Measurements from ENCODE around the gene FTCD.

DNA sequence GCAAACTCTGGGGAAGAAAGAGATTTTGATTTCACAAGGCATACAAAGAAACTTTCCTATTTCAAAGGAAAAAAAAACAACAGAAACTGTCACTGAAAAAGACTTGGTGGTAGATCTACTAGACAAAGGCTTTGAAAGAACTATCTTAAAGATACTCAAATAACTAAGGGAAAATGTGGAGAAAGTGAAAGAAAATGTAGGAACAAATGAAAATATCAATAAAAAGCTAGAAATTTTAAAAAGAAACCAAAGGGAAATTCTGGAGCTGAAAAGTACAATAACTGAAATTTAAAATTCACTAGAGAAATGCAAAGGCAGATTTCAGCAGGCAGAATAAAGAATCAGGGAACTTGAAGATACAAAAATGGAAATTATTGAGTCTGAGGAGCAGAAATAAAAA lies 51.3 kb downstream of the FTCD start:
- TF ChIP-seq POLR2A (IDR thresholded peaks at IDR 0.05; ENCODE audit: low read depth, low read length): no peak
- TF ChIP-seq TAF1 (IDR thresholded peaks at IDR 0.05; ENCODE audit: low read depth, low read length): no peak
- no peak for TF ChIP-seq POLR2AphosphoS5 (IDR thresholded peaks at IDR 0.05; ENCODE audit: low read depth, low read length)
- no peak for TF ChIP-seq POU2F2 (IDR thresholded peaks at IDR 0.05; ENCODE audit: low read depth, low read length)
- TF ChIP-seq SPI1 (IDR thresholded peaks at IDR 0.05; ENCODE audit: low read depth, low read length): no peak
